DMS53 treated with DMSO at 0.1 percent for 48 hours (cell line): ENCODE data around the gene AFMID.
"Not testable (repeated sequence)": the region's sequence is repeated elsewhere in the genome, so short reads cannot be mapped to it uniquely, and the experiment has no call there.

Experiments
- DNase-seq: peaks from one replicate; lab custom pipeline; 2025; ENCODE audit not compliant: unreplicated experiment; lab: John Stamatoyannopoulos, UW

AFMID gene, protein sequence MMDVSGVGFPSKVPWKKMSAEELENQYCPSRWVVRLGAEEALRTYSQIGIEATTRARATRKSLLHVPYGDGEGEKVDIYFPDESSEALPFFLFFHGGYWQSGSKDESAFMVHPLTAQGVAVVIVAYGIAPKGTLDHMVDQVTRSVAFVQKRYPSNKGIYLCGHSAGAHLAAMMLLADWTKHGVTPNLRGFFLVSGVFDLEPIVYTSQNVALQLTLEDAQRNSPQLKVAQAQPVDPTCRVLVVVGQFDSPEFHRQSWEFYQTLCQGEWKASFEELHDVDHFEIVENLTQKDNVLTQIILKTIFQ

DNA sequence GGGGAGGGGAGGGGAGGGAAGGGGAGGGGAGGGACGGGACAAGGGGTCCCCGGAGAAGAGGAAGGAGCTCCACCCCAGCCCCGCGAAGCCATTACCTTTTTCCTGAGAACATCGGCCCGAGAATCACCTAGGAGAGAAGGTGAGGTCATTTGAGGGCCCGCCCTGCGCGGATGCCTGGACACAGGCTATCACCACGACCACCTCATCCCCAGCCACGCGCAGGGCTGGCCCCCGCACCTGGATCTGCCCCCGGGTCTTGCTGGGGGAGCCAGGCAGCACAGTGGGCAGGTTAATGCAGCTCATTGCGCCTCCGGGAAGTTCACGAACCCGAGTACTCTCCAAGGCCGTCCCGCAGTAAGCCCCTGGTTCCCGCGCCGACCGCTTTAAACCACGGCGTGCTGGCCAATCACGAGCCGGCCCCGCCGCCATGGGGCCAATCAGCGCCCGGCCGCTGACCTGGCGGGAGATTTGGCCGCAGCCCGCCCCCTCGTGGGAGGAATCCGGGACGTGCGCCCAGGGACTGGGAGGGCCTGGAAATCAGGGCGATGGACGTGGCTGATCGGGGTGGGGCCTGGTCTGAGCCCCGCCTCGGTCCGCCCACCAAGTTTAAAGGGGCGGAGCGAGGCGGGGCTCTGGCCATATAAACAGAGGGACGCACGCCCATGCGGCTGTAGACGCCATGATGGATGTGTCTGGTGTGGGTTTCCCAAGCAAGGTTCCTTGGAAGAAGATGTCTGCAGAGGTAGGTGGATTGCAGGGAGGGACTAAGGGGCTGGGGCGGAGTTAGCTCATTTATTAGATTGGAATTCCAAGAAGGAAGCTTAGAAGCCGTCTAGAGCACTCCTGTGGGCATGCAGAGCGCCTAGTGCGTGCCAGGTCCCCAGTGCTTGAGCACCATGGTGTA lies at the start of gene AFMID, which contains the start of gene TK1:
Gene AFMID (plus strand): TSS at position 671 of the 904 bp plus-strand sequence. CDS start 9 bp downstream, at position 680.
Gene TK1 (minus strand): TSS at position 361 of the 904 bp plus-strand sequence. CDS start 58 bp downstream, at position 303.
- DNase-seq: peak; percentile 93

DNA sequence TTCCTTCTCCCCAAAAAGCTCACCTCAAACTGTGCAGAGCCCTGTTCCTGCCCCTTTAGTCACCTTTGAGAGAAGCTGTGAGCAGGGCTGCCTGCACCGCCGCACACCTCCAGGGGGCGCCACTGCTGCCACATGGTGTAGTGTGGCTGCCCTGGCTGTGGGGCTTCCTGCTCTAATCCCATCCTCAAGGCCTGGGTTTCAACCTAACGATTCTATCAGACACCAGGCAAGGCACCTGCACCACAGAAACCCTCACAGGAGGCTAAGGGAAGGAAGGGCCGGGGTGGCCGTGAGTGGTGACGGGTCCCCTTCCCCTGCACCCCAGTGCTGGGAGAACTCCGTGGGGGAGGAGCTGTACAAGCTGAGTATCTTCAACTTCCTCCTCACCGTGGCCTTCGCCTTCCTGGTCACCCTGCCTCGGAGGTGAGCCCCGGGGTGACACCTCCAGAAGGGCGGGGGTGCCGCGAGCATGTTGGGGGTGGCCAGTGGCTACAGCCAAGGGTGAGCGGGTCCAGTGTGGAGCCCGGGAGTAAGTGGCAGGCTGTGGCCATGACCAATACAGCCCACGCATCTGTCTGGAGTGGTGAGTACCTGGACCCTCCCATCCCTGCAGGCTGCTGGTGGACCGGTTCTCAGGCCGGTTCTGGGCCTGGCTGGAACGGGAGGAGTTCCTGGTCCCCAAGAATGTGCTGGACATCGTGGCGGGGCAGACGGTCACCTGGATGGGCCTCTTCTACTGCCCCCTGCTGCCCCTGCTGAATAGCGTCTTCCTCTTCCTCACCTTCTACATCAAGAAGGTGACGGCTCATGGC lies 49.6 kb upstream of the AFMID start:
- no peak for DNase-seq

DNA sequence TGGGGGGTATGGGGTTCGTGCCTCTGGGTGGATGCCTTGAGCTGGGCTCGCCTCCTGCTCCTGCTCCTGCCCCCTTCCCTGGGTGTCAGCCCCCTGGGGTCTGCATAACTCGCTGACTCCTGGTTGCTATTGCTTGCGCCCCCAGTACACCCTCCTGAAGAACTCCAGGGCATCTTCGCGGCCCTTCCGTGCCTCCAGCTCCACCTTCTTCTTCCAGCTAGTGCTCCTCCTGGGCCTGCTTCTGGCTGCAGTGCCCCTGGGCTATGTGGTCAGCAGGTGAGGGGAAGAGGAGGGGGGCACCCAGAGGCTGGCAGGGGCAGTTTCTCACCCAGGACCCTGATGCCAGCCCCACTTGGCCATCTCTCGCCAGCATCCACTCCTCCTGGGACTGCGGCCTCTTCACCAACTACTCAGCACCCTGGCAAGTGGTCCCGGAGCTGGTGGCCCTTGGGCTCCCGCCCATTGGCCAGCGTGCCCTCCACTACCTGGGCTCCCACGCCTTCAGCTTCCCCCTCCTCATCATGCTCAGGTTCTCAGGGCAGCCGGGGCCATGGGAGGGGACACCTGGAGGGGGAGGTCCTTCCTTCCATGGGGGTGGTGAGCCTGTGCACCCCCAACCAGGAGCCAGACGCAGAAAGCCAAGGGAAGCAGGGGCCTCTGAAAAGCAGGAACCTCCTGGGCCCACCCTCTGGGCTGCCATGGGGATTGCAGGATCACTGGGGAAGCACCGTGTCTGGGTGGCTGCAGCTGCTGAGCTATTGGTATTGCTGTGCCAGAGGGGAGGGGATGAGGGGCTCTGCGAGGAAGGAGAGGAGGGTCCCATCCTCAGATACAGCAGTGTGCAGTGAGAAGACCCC lies 48.7 kb upstream of the AFMID start:
- no peak for DNase-seq

DNA sequence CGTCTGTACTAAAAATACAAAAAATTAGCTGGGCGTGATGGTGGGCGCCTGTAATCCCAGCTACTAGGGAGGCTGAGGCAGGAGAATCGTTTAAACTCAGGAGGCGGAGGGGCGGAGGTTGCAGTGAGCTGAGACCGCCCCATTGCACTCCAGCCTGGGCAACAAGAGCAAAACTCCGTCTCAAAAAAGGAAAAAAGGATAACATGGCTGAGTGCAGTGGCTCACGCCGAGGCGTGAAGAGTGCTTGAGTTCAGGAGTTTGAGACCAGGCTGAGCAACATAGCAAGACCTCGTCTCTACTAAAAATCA lies 47.3 kb upstream of the AFMID start:
- DNase-seq: not testable (repeated sequence)

DNA sequence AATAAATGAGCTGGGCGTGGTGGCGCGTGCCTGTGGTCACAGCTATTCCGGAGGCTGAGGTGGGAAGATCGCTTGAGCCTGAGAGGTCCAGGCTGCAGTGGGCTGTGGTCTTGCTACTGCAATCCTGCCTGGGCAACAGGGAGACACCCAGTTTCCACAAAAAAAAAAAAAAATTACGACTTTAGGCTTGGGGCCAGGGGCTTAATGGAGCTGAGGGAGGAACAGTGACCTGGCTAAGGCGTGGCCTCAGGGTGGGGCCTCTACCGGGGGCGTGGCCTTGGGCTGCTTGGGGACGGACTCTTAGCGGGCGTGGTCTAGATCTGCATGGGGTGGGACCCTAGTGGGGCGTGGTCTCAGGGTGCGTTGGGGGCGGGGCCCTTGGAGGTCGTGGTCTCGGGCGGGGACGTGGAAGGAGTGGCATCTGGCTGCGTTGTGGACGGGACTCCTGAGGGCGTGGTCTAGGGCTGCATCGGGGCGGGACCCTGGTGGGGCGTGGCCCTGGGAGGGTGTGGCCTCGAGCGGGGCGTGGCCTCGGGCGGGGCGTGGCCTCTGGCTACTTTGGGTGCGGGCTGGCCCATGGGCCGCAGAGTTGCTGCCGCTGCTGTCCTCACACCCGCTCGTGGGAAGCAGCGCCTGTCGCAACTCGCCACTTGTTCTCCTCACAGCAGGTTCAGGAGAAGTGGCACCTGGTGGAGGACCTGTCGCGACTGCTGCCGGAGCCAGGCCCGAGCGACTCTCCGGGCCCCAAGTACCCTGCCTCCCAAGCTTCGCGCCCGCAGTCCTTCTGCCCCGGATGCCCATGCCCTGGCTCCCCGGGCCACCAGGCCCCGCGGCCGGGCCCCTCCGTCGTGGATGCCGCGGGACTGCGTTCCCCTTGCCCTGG lies 46.8 kb upstream of the AFMID start:
- DNase-seq: peak; percentile 42

DNA sequence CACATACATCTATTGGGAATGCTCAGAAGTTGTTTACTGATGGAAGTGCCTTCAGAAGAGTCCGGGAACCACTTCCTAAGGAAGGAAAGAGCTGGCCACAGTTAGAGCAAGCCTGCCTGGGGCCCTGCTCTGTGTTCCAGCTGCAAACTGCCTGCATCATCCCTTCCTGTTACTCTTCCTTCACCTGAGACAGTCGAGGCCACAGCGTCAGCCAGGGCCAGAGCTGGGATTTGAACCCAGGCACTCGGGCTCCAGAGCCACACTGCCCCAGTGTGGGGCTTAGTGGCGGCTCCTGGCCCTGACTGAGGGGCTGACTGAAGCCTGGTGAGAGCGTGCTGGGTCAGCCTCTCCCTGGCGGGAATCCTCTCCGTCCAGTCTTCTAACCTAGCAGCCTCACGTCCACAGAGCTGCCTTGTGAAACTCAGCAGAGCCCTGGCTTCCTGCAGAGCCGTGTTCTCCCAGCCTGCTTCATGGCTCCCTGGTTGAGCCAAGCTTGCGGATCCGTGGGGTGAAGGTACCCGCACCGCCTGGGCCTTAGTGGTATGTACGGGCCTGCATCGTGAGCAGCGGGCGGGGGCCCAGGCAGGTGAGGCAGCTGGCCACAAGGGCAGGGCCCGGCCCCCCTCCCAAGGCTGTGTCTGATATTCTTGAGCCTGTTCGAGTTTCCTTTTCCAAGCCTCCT lies 45.6 kb upstream of the AFMID start:
- DNase-seq: no peak

DNA sequence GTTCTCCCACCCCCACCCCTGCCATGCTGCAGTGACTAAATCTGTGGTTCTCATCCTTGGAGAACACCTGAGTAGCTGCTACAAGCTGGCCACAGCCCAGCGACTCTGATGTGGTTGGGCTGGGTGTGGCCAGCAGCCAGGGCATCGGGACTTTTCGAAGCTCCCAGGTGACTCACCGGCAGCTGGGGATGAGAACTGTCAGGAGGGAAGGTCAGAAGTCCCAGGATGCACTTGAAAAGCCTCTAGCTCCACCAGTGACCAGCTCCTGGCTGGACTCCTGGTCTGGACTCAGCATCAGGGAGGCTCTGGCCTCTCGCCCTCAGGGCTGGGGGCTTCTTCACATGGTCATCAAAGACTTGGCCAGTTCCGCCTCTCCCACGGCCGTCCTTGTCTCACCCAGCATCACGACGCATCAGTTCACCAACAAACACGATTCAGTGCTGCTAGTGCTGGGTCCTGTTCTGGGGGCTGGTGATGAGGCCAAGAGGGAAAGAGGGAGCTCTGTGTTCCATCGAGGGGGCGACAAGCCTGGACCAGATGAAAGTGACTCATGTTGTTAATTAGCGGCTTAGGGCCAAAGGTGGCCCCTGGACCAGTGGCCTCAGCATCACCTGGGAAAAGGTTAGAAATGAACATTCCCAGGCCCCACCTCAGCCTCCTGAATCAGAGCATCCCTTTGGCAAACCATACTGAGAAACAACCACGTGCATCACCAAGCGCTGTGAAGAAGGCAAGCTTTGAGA lies 44.9 kb upstream of the AFMID start:
- DNase-seq: peak; percentile 82

DNA sequence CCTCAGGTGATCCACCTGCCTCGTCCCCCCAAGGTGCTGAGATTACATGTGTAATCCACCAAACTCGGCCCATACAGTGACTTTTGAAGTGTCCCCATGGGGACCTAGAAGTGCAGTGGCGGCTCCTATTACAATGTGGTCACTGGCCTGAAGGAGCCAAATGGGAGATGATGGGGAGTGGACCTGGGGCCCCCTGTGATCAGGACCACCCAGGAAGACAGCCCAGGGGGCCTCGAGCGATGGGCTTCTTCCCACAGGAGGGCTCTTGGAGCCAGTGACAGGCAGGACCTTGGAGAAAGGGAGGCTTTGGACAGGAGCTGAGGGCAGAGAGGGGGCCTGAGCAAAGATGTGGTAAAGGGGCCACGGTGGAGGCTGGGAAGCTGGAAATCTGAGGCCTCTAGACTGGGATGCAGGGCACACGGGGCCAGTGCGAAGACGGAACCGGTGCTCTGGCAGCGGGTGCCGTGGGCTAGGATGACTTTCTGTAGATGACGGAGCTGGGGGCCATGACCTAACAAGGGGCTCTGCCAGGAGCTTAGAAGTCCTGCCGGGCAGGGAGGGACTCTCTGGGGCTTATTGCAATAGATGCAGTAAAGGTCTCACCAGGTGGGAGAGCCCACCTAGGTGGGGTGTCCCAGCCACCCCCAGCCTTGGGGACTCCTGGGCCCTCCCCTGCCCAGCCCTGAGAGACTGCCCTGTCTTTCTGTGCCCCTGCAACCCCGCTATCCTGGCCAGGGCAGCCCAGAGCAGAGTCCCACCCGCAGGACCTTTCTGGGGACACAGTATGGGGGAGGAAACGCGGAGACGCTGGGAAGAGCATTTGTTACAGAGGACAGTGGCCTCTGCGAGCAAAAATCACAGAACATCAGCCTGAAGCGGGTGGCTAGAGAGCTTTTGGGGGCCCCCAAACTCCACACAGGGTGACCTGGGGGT lies 43.7 kb upstream of the AFMID start:
- DNase-seq: no peak

DNA sequence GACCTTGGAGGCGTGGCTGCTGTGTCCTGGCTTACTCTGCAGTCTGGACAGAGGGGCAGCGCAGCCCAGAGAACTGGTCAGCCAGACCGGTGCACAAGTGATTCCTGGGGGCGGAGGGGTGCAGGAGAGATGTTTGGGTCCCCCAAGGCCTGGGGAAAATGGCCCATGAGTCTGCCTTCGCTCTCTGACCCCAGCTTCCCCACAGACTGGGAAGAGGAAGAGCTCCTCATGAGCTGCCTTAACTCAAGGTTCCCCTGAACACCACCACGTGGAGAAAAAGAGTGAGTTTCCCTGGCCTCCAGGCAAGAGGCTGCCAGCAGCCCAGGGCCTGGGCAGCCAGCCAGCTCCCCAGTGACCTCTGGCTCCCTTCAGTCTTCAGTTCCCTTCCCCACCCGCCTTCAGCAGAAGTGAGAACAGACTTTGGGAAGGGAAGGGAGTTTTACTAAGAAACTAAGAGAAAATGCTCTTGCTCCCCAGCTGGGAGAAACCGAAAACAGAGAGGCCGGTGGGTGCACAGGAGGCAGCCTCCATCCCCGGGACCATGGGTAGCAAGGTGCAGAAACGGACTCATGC lies 42.9 kb upstream of the AFMID start:
- no peak for DNase-seq

DNA sequence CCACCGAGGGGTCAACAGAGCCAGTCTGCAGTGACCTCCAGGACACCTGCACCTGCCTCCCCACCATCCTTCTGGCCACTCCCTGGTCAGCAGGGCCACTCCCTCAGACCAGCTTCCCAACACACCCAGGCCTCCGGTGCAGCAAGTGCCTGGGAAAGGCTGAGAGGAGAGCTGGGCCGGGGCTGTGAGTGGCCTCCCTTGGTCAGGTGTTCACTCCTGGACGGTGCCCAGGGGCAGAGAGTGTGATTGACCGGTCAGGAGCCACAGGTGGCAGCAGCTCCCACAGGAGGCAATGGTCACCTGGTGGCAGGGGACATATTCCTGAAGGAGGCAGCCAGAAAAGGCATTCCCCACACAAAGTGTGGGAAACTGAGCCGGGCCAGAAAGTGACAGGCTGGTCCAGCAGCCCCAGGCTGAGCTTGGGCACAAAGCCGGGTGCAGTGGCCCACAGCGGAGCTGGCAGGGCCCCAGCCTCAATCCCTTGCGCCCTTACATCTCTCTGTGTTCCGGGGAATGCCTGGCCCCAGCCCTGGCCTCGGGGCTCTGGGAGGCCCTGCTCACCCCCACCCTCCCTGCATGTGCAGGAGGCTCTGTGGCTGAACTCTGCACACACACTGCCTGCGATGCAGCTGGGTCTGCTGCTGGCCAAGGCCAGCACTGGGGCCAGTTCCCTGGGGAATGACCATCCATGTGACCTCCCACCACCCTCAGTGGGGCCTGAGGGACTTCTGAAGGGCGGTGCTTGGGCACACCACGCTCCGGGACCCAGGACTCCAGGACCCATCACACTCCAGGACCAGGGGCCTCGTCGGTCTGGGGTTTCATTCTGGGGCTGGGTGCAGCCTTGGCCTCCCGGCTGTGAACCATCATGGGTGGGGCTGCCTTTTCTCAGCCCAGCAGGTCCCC lies 42.2 kb upstream of the AFMID start:
- no peak for DNase-seq

DNA sequence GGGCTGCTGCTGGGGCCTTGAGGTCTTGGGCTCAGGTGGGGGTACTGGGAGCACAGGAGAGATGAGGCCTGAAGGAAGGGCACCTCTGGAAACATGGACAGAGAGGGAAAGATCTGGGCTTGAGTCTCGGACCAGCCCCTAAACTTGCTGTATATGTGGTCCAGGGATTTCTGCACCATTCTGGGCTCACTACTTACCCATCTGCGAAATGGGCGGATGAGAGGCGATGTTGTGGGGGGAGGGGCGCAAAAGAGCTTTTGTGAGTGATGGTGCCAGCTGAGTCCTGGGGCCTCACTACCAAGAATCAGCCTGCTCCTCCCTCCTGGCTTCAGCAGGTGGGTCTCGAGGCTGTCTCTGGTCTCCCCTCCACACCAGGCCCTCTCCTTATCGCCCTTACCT lies 40.7 kb upstream of the AFMID start:
- no peak for DNase-seq

DNA sequence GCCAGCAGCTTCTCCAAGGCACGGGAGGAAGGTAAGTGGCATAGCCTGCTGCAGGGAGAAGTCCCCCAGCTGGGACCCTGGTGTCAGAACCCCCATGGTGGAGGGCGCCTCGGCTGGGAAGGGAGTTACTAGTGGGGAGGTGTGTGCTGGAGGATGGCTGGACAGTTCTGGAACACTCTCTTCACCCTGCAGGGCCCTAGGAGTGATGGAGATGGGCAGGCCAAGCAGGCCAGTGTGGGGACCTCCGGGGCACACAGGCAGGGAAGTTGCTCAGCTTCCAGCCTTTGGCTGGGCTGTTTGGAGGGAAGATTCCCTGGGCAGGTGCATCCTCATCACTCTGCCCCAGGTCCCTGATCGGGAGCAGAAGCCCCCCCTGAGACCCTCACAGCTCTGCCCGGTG lies 40.3 kb upstream of the AFMID start:
- DNase-seq: no peak

DNA sequence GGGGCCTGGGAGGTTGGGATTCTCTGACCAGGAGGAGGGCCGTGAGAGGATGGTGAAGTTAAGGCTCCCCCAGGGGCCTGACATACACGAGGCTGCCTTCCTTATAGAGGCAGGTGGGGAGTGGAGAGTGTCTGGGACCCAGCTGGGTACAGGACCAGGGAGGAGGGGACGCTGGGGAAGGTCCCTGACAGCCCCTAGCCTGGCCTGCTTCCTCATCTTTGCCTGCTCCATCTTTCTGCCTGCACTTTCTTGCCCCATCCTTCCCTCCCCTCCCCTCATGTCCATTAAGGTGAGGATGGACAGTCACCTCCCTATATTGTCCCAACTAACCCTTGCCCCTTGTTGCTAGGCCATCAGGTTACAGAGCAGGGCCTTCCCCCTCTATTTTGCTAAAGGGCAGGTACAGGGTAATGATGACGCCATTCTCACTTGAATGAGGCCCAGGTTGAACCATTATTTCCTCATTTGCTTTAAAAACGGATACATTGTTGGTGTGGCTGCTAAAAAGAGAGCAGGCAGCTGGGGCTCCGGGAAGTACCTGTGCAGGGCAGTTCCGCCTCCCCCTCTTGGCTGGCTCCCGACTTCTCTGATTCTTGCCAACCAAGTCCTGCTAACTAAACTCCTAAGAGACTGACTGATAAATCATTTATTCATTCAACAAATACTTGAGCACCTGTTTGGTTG lies 39.7 kb upstream of the AFMID start:
- no peak for DNase-seq

DNA sequence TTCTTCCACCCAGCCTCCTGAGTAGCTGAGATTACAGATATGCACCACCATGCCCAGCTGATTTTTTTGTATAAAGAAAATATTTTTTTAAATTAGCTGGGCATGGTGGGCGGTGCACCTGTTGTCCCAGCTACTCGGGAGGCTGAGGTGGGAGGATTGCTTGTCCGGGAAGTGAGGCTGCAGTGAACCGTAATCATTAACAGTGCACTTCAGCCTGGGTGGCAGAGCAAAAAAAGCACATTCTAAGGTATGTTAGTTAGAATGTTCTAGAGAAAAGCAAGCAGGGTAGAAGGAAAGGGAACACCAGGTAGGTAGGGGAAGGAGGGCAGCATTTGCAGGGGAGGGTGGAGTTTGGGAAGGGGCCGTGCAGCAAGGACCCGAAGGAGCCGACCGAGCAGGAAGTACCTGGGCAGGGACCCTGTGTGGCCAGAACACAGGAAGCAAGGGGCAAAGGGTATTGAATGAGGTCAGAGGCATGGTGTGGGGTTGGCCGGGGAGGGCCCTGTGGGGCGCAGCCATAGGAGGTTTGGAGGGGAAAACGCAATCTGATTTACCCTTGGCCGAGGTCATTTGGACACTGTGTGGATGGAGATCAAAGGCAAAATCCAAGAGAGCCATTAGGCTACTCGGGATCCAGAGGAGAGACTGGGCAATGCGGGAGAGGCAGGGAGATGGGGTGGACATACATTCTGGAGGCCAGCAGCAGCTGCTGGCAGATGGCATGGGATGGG lies 38.7 kb upstream of the AFMID start:
- no peak for DNase-seq
